Measurements from ENCODE around the gene NAMPT.

The NAMPT gene

GRCh38 chr7:106246902-106247711 is 37.7 kb downstream of the NAMPT start:
- TF ChIP-seq ZNF274 (IDR thresholded peaks at IDR 0.05; ENCODE audit: low read depth, low read length) = no peak
- H3K4me3 ChIP-seq (ENCODE audit: low read length) = no peak overlapping the region

GRCh38 chr7:106243893-106244292 is 40.9 kb downstream of the NAMPT start:
- TF ChIP-seq ZNF274 (IDR thresholded peaks at IDR 0.05; ENCODE audit: low read depth, low read length) = no peak

GRCh38 chr7:106239406-106239805 is 45.4 kb downstream of the NAMPT start:
- no peak overlapping the region for H3K4me3 ChIP-seq (ENCODE audit: low read length)
- TF ChIP-seq ZNF274 (IDR thresholded peaks at IDR 0.05; ENCODE audit: low read depth, low read length) = no peak

More at GRCh38 chr7:106243893-106244292, 40.9 kb downstream of the NAMPT start:
- H3K4me3 ChIP-seq (ENCODE audit: low read length) = no peak overlapping the region

- TF ChIP-seq ZNF274 (IDR thresholded peaks at IDR 0.05; ENCODE audit: low read depth, low read length) = no peak
- H3K4me3 ChIP-seq (ENCODE audit: low read length) = no peak overlapping the region
Observed at GRCh38 chr7:106238830-106239229, 46.0 kb downstream of the NAMPT start.

GRCh38 chr7:106236065-106236464 is 48.7 kb downstream of the NAMPT start:
- H3K4me3 ChIP-seq (ENCODE audit: low read length) = no peak overlapping the region
- TF ChIP-seq ZNF274 (IDR thresholded peaks at IDR 0.05; ENCODE audit: low read depth, low read length) = no peak

GRCh38 chr7:106234425-106234824 is 50.4 kb downstream of the NAMPT start:
- H3K4me3 ChIP-seq (ENCODE audit: low read length) = no peak overlapping the region
- TF ChIP-seq ZNF274 (IDR thresholded peaks at IDR 0.05; ENCODE audit: low read depth, low read length) = no peak

- TF ChIP-seq ZNF274 (IDR thresholded peaks at IDR 0.05; ENCODE audit: low read depth, low read length) = no peak
- no peak overlapping the region for H3K4me3 ChIP-seq (ENCODE audit: low read length)
Observed at GRCh38 chr7:106231856-106232490, 52.8 kb downstream of the NAMPT start.

GRCh38 chr7:106225856-106226255 is 58.9 kb downstream of the NAMPT start:
- TF ChIP-seq ZNF274 (IDR thresholded peaks at IDR 0.05; ENCODE audit: low read depth, low read length) = no peak
- no peak overlapping the region for H3K4me3 ChIP-seq (ENCODE audit: low read length)

- no peak for TF ChIP-seq ZNF274 (IDR thresholded peaks at IDR 0.05; ENCODE audit: low read depth, low read length)
Observed at GRCh38 chr7:106224797-106225196, 60.0 kb downstream of the NAMPT start.

GRCh38 chr7:106223156-106223555 is 61.6 kb downstream of the NAMPT start:
- no peak overlapping the region for H3K4me3 ChIP-seq (ENCODE audit: low read length)
- no peak for TF ChIP-seq ZNF274 (IDR thresholded peaks at IDR 0.05; ENCODE audit: low read depth, low read length)

More at GRCh38 chr7:106224797-106225196, 60.0 kb downstream of the NAMPT start:
- no peak overlapping the region for H3K4me3 ChIP-seq (ENCODE audit: low read length)

- no peak overlapping the region for H3K4me3 ChIP-seq (ENCODE audit: low read length)
Observed at GRCh38 chr7:106222545-106222944, 62.2 kb downstream of the NAMPT start.

GRCh38 chr7:106220307-106220706 is 64.5 kb downstream of the NAMPT start:
- no peak overlapping the region for H3K4me3 ChIP-seq (ENCODE audit: low read length)
- no peak for TF ChIP-seq ZNF274 (IDR thresholded peaks at IDR 0.05; ENCODE audit: low read depth, low read length)

More at GRCh38 chr7:106222545-106222944, 62.2 kb downstream of the NAMPT start:
- TF ChIP-seq ZNF274 (IDR thresholded peaks at IDR 0.05; ENCODE audit: low read depth, low read length) = no peak

GRCh38 chr7:106219170-106219569 is 65.6 kb downstream of the NAMPT start:
- H3K4me3 ChIP-seq (ENCODE audit: low read length) = no peak overlapping the region
- TF ChIP-seq ZNF274 (IDR thresholded peaks at IDR 0.05; ENCODE audit: low read depth, low read length) = no peak

GRCh38 chr7:106218546-106218945 is 66.2 kb downstream of the NAMPT start:
- no peak for TF ChIP-seq ZNF274 (IDR thresholded peaks at IDR 0.05; ENCODE audit: low read depth, low read length)

GRCh38 chr7:106216923-106217542 is 67.8 kb downstream of the NAMPT start:
- TF ChIP-seq ZNF274 (IDR thresholded peaks at IDR 0.05; ENCODE audit: low read depth, low read length) = no peak
- no peak overlapping the region for H3K4me3 ChIP-seq (ENCODE audit: low read length)

More at GRCh38 chr7:106218546-106218945, 66.2 kb downstream of the NAMPT start:
- no peak overlapping the region for H3K4me3 ChIP-seq (ENCODE audit: low read length)
